ENCODE measurements around the gene WNT8B. TPM values are rescaled to one million over a fixed set of nuclear protein-coding genes. Genes with fewer than 3 reads are reported as not detected.

The WNT8B gene
- total and polyA plus RNA-seq, 2 of the 13 experiments (the other 11 are each of a cell fraction or from before 2014, with no cell fraction given) = 0.07 to 0.20 TPM

GRCh38 chr10:100479037-100479436 lies 16.2 kb downstream of the WNT8B start:
- no peak overlapping the region for H3K4me3 ChIP-seq (replicated peaks in 1 of 3; ENCODE audit: insufficient read depth in 1 of 3, low read depth in 2 of 3, low read length in 3 of 3)
- peaks cover 2 to 14% of the 10 kb centered on the region in 2 experiments; a peak in 3 of 5 replicates for H3K27me3 ChIP-seq (ENCODE audit: control insufficient read depth in 1 of 2, insufficient read depth in 2 of 2, low read length in 2 of 2)
- intact Hi-C loops (cut with micrococcal nuclease; ENCODE audit: unreplicated experiment) = no loop called here
- DNase-seq (ENCODE audit: low spot score) (no peak), ATAC-seq (no peak), FAIRE-seq (no peak)
- H2AFZ ChIP-seq (ENCODE audit: low read length) = no peak overlapping the region
- no peaks in the 10 kb centered on the region for H4K20me1 ChIP-seq (ENCODE audit: insufficient read depth, low read length)
- no peaks in the 10 kb centered on the region for H3K9me3 ChIP-seq (ENCODE audit: low read length)
- ChIA-PET POLR2A (no interaction called here), CTCF (ENCODE audit: low intra/inter-chr PET ratio, low total read pairs) (no interaction called here)
- no peaks in the 10 kb centered on the region for H3K36me3 ChIP-seq (replicated peaks in 1 of 2; ENCODE audit: control insufficient read depth in 1 of 2, insufficient read depth in 2 of 2, low read length in 2 of 2)
- no peak overlapping the region for H3K27ac ChIP-seq (ENCODE audit: extremely low read length, insufficient read depth, low read length)
- BruUV-seq (replicated peaks) = no TSS peak
- in situ Hi-C loops (cut with HindIII; ENCODE audit: extremely low pct_ligation_motif_present, low pct_unique_long_range_greater_than_20kb) = no loop called here
- no peaks in the 10 kb centered on the region for H3K79me2 ChIP-seq (ENCODE audit: insufficient read depth, low read length)
- peaks cover 10% of the 10 kb centered on the region; the same call in 1 of the 2 replicates for H3K4me1 ChIP-seq (ENCODE audit: insufficient read depth, low read length)
- no peak overlapping the region for H3K9ac ChIP-seq (ENCODE audit: insufficient read depth, low read depth, low read length)
- H3K4me2 ChIP-seq (ENCODE audit: low read depth, low read length) = no peak overlapping the region
- under 1% methylated on average over 4 of the region's 4 CpGs for WGBS (ENCODE audit: low lambda C conversion rate)
- TF ChIP-seq CBX1 (IDR thresholded peaks at IDR 0.05; ENCODE audit: low read depth) = no peak
- no peak for TF ChIP-seq POGZ (CRISPR knock-in tag; IDR thresholded peaks at IDR 0.05)
- TF ChIP-seq ZNF674 (CRISPR knock-in tag; IDR thresholded peaks at IDR 0.05; ENCODE audit: low read depth) = no peak
- TF ChIP-seq RELA (CRISPR knock-in tag; IDR thresholded peaks at IDR 0.05) = no peak
- no peak for TF ChIP-seq ZHX2 (IDR thresholded peaks at IDR 0.05; ENCODE audit: low read depth)
- TF ChIP-seq ZHX2 (CRISPR knock-in tag; IDR thresholded peaks at IDR 0.05; ENCODE audit: borderline replicate concordance) = no peak
- TF ChIP-seq ZMYM4 (CRISPR knock-in tag; IDR thresholded peaks at IDR 0.05) = no peak
- no peak for TF ChIP-seq ARHGAP35 (CRISPR knock-in tag; IDR thresholded peaks at IDR 0.05; ENCODE audit: borderline replicate concordance)
- no peak for TF ChIP-seq SKIL (CRISPR knock-in tag; IDR thresholded peaks at IDR 0.05; ENCODE audit: borderline replicate concordance)
- no peak for TF ChIP-seq SMARCE1 (IDR thresholded peaks at IDR 0.05; ENCODE audit: borderline replicate concordance)
- no peak for TF ChIP-seq ZNF253 (CRISPR knock-in tag; IDR thresholded peaks at IDR 0.05; ENCODE audit: borderline replicate concordance)
- TF ChIP-seq ZNF431 (CRISPR knock-in tag; IDR thresholded peaks at IDR 0.05; ENCODE audit: borderline replicate concordance, low read depth) = no peak
- TF ChIP-seq NCOA2 (CRISPR knock-in tag; IDR thresholded peaks at IDR 0.05) = no peak
- no peak for TF ChIP-seq RXRA (CRISPR knock-in tag; IDR thresholded peaks at IDR 0.05)
- TF ChIP-seq CSRNP2 (CRISPR knock-in tag; conservative IDR thresholded peaks at IDR 0.05; ENCODE audit: low read depth) = no peak

Data from HepG2 (cell line).